Esophagus squamous epithelium (tissue), 4 donors: Measurements from ENCODE around the gene RNF19B.

ENCODE experiments used
- CTCF ChIP-seq, 6 experiments: fragments of 450-650 bp in 4 of 6; fragments of 200-600 bp in 2 of 6; sonication (generic) in 2 of 6; IDR thresholded peaks; one replicate each; pipeline ENCODE4 v1.5.1; 2016 to 2019; ENCODE audit warnings: antibody characterized with exemption in 6 of 6, mild to moderate bottlenecking in 4 of 6, moderate library complexity in 4 of 6
- POLR2A ChIP-seq, 4 donors: fragments of 450-650 bp; IDR thresholded peaks; one replicate each; pipeline ENCODE4 v1.6.1; 2017; ENCODE audit warnings: antibody characterized with exemption in 4 of 4, mild to moderate bottlenecking in 4 of 4, moderate library complexity in 3 of 4

- TF ChIP-seq CTCF (IDR thresholded peaks at IDR 0.05) = no peak
- no peak for TF ChIP-seq POLR2A (IDR thresholded peaks at IDR 0.05)
Observed at GRCh38 chr1:32897082-32898049, 67.2 kb downstream of the RNF19B start.
